ENCODE results near the gene DNAH9. TPM values are rescaled to one million over a fixed set of nuclear protein-coding genes. Genes with fewer than 3 reads are reported as not detected.

The DNAH9 gene
- total and polyA plus RNA-seq, 2 of the 8 experiments (the other 6 are each of a cell fraction or from before 2014, with no cell fraction given), result 0.21 to 0.86 TPM

GRCh38 chr17:11807606-11808005, 209.3 kb downstream of the DNAH9 start:
- H3K27me3 ChIP-seq (replicated peaks in 1 of 4; ENCODE audit: control insufficient read depth in 3 of 4, extremely low read depth in 1 of 4, insufficient read depth in 3 of 4, low read length in 3 of 4), result no peaks in the 10 kb centered on the region
- no peak overlapping the region for H3K4me3 ChIP-seq (ENCODE audit: extremely low read depth in 1 of 4, insufficient read depth in 2 of 4, low read depth in 3 of 4, low read length in 4 of 4)
- no peak overlapping the region for H2BK12ac ChIP-seq (ENCODE audit: low read depth, low read length)
- H3K9me3 ChIP-seq (ENCODE audit: insufficient read depth in 2 of 2, low read depth in 1 of 2, low read length in 1 of 2), result no peaks in the 10 kb centered on the region
- H3K79me1 ChIP-seq (ENCODE audit: low read depth, low read length), result no peaks in the 10 kb centered on the region
- WGBS, 2 experiments (ENCODE audit: extremely low coverage in 1 of 2, insufficient coverage in 1 of 2, insufficient read length in 1 of 2, insufficient replicate concordance in 2 of 2, low coverage in 1 of 2, low lambda C conversion rate in 2 of 2, missing lambda C conversion rate in 1 of 2), result 90% methylated on average over 7 of the region's 7 CpGs; no CpG with 5 or more reads in 1 of the 2 experiments
- no peak overlapping the region for H3K4me2 ChIP-seq (ENCODE audit: insufficient read depth in 1 of 2, low read depth in 2 of 2, low read length in 2 of 2)
- H4K20me1 ChIP-seq (replicated peaks in 1 of 2; ENCODE audit: control insufficient read depth in 1 of 2, insufficient read depth in 2 of 2, low read length in 2 of 2), result no peaks in the 10 kb centered on the region
- H3K4me1 ChIP-seq (replicated peaks in 1 of 4; ENCODE audit: control insufficient read depth in 3 of 4, insufficient read depth in 4 of 4, low read length in 3 of 4), result peaks cover 0 to 4% (median 2%) of the 10 kb centered on the region in 4 experiments; a peak in 2 of 7 replicates
- H2BK15ac ChIP-seq (ENCODE audit: low read length), result no peak overlapping the region
- no peak overlapping the region for H3K4ac ChIP-seq (replicated peaks; ENCODE audit: insufficient read length, low read depth, low read length)
- no peaks in the 10 kb centered on the region for H3K23me2 ChIP-seq (ENCODE audit: low read depth, low read length)
- no peak overlapping the region for H4K5ac ChIP-seq (ENCODE audit: insufficient read length, low read depth, low read length)
- no peak overlapping the region for H2BK5ac ChIP-seq (ENCODE audit: low read depth, low read length)
- DNase-seq (ENCODE audit: low read depth in 1 of 2, low spot score in 2 of 2) (no peak), FAIRE-seq (no peak)
- no peak overlapping the region for H4K8ac ChIP-seq (ENCODE audit: extremely low read depth, insufficient read depth, low read length)
- no peaks in the 10 kb centered on the region for H3K36me3 ChIP-seq (ENCODE audit: control insufficient read depth in 2 of 4, insufficient read depth in 4 of 4, low read length in 3 of 4)
- H2AK5ac ChIP-seq (ENCODE audit: low read depth, low read length), result no peak overlapping the region
- H3K27ac ChIP-seq (ENCODE audit: low read depth, low read length), result no peak overlapping the region
- no peak overlapping the region for H3K9ac ChIP-seq (replicated peaks in 1 of 4; ENCODE audit: extremely low read depth in 1 of 4, low read depth in 3 of 4, low read length in 3 of 4)
- no peak overlapping the region for H4K91ac ChIP-seq (replicated peaks; ENCODE audit: insufficient read length, low read length)
- no peak overlapping the region for H2BK20ac ChIP-seq (ENCODE audit: low read length)
- ChIA-PET POLR2A (ENCODE audit: partially characterized antibody) (no interaction called here), CTCF (ENCODE audit: partially characterized antibody) (interaction anchor here (2.2 kb wide), 1 partner anchor 9 kb away, joined by 11 read pairs; no protein-coding TSS in a partner anchor)
- no peaks in the 10 kb centered on the region for H3K79me2 ChIP-seq (ENCODE audit: control insufficient read depth in 1 of 2, insufficient read depth in 2 of 2, low read length in 2 of 2)
- no peak overlapping the region for H3K56ac ChIP-seq (replicated peaks; ENCODE audit: insufficient read length, low read depth, low read length)
- H2BK120ac ChIP-seq (replicated peaks; ENCODE audit: low read depth, low read length), result no peak overlapping the region
- no peak overlapping the region for H3K18ac ChIP-seq (ENCODE audit: extremely low read depth, low read length)
- no peak overlapping the region for H3K23ac ChIP-seq (ENCODE audit: insufficient read length)
- H2AFZ ChIP-seq (ENCODE audit: low read length), result no peak overlapping the region
- H3K14ac ChIP-seq (ENCODE audit: insufficient read length), result no peak overlapping the region
- no peak for TF ChIP-seq JUN (IDR thresholded peaks at IDR 0.05; ENCODE audit: low read depth, low read length)
- TF ChIP-seq SUZ12 (IDR thresholded peaks at IDR 0.05; ENCODE audit: low read length), result no peak
- no peak for TF ChIP-seq EGR1 (IDR thresholded peaks at IDR 0.05; ENCODE audit: borderline replicate concordance, low read depth, low read length)
- no peak for TF ChIP-seq SP2 (IDR thresholded peaks at IDR 0.05; ENCODE audit: low read length)
- no peak for TF ChIP-seq TCF12 (IDR thresholded peaks at IDR 0.05; ENCODE audit: low read depth, low read length)
- TF ChIP-seq CBX8 (IDR thresholded peaks at IDR 0.05; ENCODE audit: borderline replicate concordance, low read depth, low read length), result no peak
- TF ChIP-seq TEAD4 (IDR thresholded peaks at IDR 0.05; ENCODE audit: low read depth, low read length), result no peak
- TF ChIP-seq BACH1 (IDR thresholded peaks at IDR 0.05; ENCODE audit: low read length), result no peak
- no peak for TF ChIP-seq JUND (IDR thresholded peaks at IDR 0.05; ENCODE audit: low read length)
- no peak for TF ChIP-seq TAF1 (IDR thresholded peaks at IDR 0.05; ENCODE audit: low read depth, low read length)
- TF ChIP-seq RAD21 (IDR thresholded peaks at IDR 0.05 in 1 of 2, conservative IDR thresholded peaks at IDR 0.05 in 1 of 2; ENCODE audit: low read depth in 2 of 2, low read length in 2 of 2), result no peak
- no peak for TF ChIP-seq RXRA (IDR thresholded peaks at IDR 0.05; ENCODE audit: insufficient read depth, low read depth, low read length)
- TF ChIP-seq E2F6 (IDR thresholded peaks at IDR 0.05), result no peak

Data from H1 (cell line).